NCI-H446 (cell line): Measurements from ENCODE around the gene CIAO2B.
"Not testable (repeated sequence)": the region's sequence is repeated elsewhere in the genome, so short reads cannot be mapped to it uniquely, and the experiment has no call there.

Experiments used
- DNase-seq, 2 experiments: peaks; one replicate each; lab custom pipeline; 2025; lab: John Stamatoyannopoulos, UW

Gene CIAO2B

DNA sequence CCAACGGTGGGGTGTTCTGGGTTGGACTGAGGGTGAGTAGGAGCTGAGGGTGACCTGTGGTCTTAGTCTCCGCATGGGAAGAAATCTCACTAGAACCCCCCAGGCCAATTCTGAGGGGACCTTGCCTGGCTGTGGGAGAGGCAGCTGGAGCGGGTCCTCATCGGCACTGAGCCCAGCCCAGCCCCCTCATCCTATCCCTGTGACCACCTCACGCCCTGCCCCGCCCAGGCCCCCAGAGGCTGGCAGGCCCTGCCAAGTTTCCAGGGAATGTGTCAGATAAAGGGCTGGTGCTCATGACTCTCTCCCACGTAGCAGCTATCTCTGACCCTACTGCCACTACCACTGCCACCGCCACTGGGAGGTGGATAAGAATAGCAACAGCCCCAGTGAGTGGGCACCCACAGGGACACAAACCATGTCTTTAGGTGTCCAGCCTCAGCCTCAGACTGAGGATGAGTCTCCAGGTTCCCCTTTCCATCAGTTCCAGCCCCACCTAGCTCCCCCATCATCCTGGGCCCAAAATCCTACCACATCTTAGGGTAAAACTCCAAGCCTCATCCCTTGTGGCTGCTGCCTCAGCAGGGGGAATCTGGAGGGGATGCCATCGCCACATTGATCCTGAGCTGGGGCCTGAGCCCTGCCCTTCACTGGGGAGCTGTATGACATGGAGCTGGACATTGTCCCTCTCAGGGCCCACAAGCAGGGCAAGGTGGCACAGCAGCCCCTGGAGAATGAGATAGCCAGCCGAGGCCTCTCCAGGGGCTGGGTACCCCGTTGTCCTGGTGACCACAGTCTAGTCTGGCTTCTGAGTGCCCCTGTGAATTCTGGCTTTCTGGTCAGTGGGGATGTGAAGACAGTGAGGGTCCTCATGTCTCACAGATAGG is 30.4 kb downstream of the CIAO2B start:
- DNase-seq: no peak

DNA sequence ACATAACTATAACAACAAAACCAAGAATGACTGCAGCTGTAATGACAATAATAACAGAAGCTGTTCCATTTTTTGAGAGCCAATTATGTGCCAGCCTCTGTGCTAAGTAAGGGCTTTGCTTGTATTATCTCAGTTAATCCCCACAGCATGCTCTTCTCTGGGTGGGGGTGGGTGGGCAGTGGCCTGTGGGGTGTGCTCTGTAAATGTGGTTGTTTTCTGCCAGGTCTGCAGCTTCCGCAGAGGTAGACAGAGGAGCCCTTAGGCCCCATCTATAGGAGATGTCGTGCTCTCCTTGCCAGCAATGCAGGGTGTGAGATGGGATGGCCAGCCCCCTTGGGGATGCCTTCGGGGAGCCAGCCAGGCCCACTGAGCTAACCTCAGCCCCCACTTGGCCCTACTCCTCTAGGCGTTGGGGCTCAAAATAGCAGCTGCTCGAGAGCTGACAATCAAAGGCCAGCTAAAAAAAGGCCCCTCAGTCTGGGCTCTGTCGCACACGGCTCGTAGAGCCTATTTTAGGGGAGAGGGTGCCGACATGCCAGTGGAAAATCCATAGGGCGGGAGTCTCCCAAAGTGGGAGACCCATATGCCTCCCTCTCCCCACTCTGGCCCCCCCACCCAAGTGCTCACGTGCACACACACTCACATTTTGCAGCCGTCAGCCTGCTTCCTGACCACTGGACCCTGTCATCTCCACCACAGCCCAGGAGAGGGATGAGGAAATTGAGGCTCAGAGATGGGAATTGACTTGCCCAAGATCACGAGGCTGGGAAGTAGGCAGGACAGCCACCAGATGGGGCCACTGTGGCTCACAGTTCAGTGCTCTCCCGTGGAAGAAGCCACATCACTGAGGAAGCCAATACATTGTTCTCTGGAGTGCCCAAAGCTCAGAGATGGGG is 31.3 kb downstream of the CIAO2B start:
- no peak for DNase-seq

- no peak for DNase-seq
Measured at GRCh38 chr16:66901626-66902025, 32.6 kb downstream of the CIAO2B start.

GRCh38 chr16:66900721-66901441 is 33.3 kb downstream of the CIAO2B start:
- DNase-seq: no peak

- peak in 1 of 2 experiments; percentile 57 for DNase-seq
Measured at GRCh38 chr16:66899945-66900710, 34.1 kb downstream of the CIAO2B start.

DNA sequence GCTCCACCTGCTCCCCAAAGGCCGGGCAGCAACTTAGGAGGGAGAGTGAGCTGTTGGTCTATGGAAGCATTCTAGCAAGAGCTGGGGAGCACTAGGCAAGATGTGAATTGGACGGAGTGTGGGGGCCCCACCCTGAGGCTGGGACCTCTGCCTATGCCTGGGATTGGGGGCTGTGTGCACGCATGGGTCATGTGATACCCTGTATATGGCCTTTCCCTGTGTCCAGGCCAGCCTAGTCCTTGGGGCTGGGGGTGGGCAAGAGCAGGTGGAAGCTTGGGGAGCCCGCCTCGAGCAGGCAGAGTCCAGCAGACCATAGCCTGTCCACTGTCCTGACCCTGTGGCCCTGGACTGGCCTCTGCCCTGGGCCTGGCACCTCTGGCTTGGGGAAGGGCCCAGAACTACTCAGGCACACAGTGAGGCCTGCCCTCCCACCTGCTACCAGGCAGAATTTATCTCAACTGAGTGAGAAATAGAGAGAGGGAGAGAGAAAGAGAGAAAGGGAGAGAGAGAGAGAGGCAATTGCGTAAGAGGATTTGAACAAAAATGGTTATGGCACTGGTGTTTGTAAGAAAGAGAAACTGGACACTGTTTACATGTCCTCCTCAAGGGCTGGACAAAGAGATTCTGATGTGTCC is 34.8 kb downstream of the CIAO2B start:
- no peak for DNase-seq

DNA sequence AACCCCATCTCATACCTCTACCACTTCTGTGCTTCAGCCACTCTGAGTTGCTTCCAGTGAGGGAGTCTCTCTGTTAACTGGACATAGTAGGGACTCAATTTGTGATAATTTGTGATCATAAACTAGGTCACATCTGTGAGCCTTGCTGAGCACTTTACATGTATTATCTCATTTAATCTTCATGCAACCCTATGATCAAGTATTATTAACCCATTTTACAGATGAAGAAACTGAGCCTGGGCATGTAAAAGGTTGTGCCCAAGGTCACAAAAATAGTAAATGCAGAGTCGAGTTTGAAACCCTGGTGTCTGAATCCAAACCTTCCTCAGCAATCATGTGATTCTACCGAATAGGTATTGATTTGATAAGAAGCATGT is 35.3 kb downstream of the CIAO2B start:
- DNase-seq: no peak

DNA sequence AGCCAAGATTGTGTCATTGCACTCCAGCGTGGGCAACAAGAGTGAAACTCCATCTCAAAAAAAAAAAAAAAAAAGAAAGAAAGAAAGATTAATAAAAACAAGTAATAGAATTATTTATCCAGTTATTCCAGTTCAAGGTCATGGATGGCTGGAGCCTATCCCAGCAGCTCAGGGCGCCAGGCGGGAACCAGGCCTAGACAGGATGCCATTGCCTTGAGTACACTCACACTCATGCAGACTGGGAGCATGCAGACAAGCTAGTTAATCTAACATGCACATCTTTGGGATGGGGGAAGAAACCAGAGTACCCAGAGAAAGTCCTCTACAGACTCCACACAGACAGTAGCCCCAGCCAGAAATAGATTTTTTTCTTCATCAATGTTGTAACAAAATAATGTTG is 36.0 kb downstream of the CIAO2B start:
- DNase-seq: peak in 1 of 2 experiments; percentile 21

GRCh38 chr16:66896682-66897081 is 37.5 kb downstream of the CIAO2B start:
- DNase-seq: not testable (repeated sequence)

DNA sequence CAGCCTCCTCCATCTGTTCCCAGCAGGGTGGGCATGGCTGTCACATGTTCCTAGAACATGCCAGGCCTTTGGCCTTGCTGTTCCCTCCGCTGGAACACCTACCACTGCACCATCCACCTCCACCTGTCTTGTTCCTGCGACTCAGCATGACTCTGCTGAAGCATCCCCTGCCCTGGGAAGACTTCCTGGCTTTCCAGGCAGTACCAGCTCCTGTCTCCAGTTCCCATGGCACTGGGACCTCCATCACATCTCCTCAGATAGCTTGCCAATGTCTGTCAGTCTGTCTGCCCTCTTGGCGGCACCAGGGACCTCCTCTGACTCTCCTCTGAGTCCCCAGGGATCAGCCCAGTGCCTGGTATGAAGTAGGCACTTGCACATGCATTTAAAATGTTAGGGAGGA is 38.2 kb downstream of the CIAO2B start:
- DNase-seq: no peak

DNA sequence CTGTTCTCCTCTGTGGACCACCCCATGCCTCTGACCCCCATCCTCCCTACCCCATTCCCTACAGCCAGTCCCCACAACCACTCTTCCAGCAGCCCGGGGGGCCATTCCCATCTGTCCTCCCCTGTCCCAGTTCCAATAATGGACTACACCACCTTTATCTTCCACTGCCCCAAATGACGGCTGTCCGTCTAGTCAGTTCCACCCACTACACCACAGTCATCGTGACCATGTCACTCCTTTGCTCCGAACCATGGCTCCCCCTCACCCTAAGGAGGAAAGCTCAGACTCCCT is 38.6 kb downstream of the CIAO2B start:
- no peak for DNase-seq

GRCh38 chr16:66894948-66895688 is 39.1 kb downstream of the CIAO2B start:
- peak; percentile 19 to 71 for DNase-seq

- no peak for DNase-seq
Measured at GRCh38 chr16:66894055-66894454, 40.1 kb downstream of the CIAO2B start.

- no peak for DNase-seq
Measured at GRCh38 chr16:66891797-66892196, 42.4 kb downstream of the CIAO2B start.

- no peak for DNase-seq
Measured at GRCh38 chr16:66891360-66891759, 42.8 kb downstream of the CIAO2B start.

DNA sequence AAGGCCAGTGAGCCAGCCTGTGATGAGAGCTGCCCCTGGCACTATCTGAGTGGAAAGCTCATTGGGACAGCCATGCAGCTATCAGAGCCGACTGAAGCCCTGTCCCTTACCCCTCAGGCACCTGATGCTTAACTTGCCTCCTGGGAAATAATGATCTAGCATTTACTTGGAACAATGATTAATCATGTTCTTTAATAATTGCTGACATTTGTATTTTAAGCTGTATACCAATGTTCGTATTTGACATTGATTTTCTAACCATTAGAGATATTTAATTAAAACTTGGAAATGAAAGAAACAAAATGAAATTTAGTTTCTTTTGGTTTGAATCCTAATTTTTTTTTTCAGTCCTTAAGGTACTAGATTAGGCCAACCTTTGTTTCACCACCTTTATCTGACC is 43.4 kb downstream of the CIAO2B start:
- no peak for DNase-seq

- DNase-seq: no peak
Measured at GRCh38 chr16:66889622-66890021, 44.6 kb downstream of the CIAO2B start.

GRCh38 chr16:66888647-66889615 is 45.3 kb downstream of the CIAO2B start:
- DNase-seq: no peak

- no peak for DNase-seq
Measured at GRCh38 chr16:66886914-66887313, 47.3 kb downstream of the CIAO2B start.
